IMR-90 (cell line): ENCODE measurements around the gene BBS12. TPM values are rescaled to one million over a fixed set of nuclear protein-coding genes. Genes with fewer than 3 reads are reported as not detected.
A peak's percentile ranks its signal among the peaks of the same experiment; 100 is the strongest.

ENCODE experiments used
- ATAC-seq: fragments of 200-7000 bp; cut with Tn5 transposase; 2 replicates; pipeline ENCODE4 v1.9.1; 2020; ENCODE audit warnings: low read depth, mild to moderate bottlenecking, moderate library complexity
- BruUV-seq: library from RNA; stranded (reverse); fragments of 400-500 nt; replicated peaks from 2 replicates; lab custom pipeline; 2021; lab: Mats Ljungman, UMichigan
- CTCF ChIA-PET: fragments of 300-600 bp; formaldehyde crosslinking; extraction: SDS; loops from one replicate; lab custom pipeline; 2021; ENCODE audit warnings: antibody characterized with exemption; lab: Yijun Ruan, JAX
- POLR2A ChIA-PET: fragments of 300-600 bp; sonication (Branson Sonifier 250); formaldehyde crosslinking; loops from one replicate; lab custom pipeline; 2022; ENCODE audit warnings: antibody characterized with exemption; ENCODE audit not compliant: unreplicated experiment; lab: Charles Lee
- DNase-seq: peaks from one replicate; pipeline ENCODE4 v3.0.0; 2013
- H2AFZ ChIP-seq: replicated peaks from 2 replicates; pipeline ENCODE3; 2013; ENCODE audit warnings: low read length, mild to moderate bottlenecking; ENCODE audit not compliant: poor library complexity
- H2AK5ac ChIP-seq: 2 replicates; pipeline ENCODE4 v1.6.1; 2013; ENCODE audit warnings: low read depth, low read length, inconsistent platforms
- H2AK9ac ChIP-seq: replicated peaks from 2 replicates; pipeline ENCODE3; 2013; ENCODE audit warnings: mild to moderate bottlenecking, low read depth, low read length, moderate library complexity; ENCODE audit not compliant: poor library complexity
- H2BK120ac ChIP-seq: 2 replicates; pipeline ENCODE4 v1.6.1; 2013; ENCODE audit warnings: low read depth, low read length, inconsistent platforms
- H2BK15ac ChIP-seq: 3 replicates; pipeline ENCODE4 v1.6.1; 2013; ENCODE audit warnings: low read depth, low read length, inconsistent platforms
- H2BK20ac ChIP-seq: 2 replicates; pipeline ENCODE4 v1.6.1; 2013; ENCODE audit warnings: low read depth, mild to moderate bottlenecking, inconsistent platforms, low read length, moderate library complexity
- H2BK5ac ChIP-seq: 2 replicates; pipeline ENCODE4 v1.6.1; 2013; ENCODE audit warnings: mild to moderate bottlenecking, low read depth, low read length, inconsistent platforms; ENCODE audit not compliant: poor library complexity, severe bottlenecking
- H3K14ac ChIP-seq: replicated peaks from 2 replicates; pipeline ENCODE4 v1.6.1; 2013; ENCODE audit warnings: low read depth, low read length, inconsistent platforms
- H3K18ac ChIP-seq: 2 replicates; pipeline ENCODE4 v1.6.1; 2013; ENCODE audit warnings: low read depth, low read length, control low read depth
- H3K23ac ChIP-seq: 2 replicates; pipeline ENCODE4 v1.6.1; 2013; ENCODE audit warnings: low read depth, low read length, inconsistent platforms
- H3K27ac ChIP-seq: 2 replicates; pipeline ENCODE4 v1.5.1; 2013; ENCODE audit warnings: mild to moderate bottlenecking, control low read depth, low read length; ENCODE audit not compliant: insufficient read depth
- H3K27me3 ChIP-seq: 2 replicates; pipeline ENCODE4 v1.6.1; 2013; ENCODE audit warnings: low read length; ENCODE audit not compliant: control insufficient read depth, insufficient read depth
- H3K36me3 ChIP-seq: 2 replicates; pipeline ENCODE4 v1.6.1; 2013; ENCODE audit warnings: low read length, mixed read lengths; ENCODE audit not compliant: control insufficient read depth, insufficient read depth
- H3K4ac ChIP-seq: 2 replicates; pipeline ENCODE4 v1.6.1; 2013; ENCODE audit warnings: low read depth, low read length, inconsistent platforms
- H3K4me1 ChIP-seq: 2 replicates; pipeline ENCODE4 v1.6.1; 2013; ENCODE audit warnings: low read length, mixed read lengths; ENCODE audit not compliant: control insufficient read depth, insufficient read depth
- H3K4me2 ChIP-seq: 2 replicates; pipeline ENCODE4 v1.6.1; 2013; ENCODE audit warnings: low read depth, mild to moderate bottlenecking, control low read depth, low read length, moderate library complexity
- H3K4me3 ChIP-seq: 2 replicates; pipeline ENCODE4 v1.5.1; 2013; ENCODE audit warnings: low read depth, mild to moderate bottlenecking, control low read depth, low read length, moderate library complexity; ENCODE audit not compliant: insufficient read depth
- H3K56ac ChIP-seq: 2 replicates; pipeline ENCODE4 v1.6.1; 2013; ENCODE audit warnings: low read length, inconsistent platforms; ENCODE audit not compliant: insufficient read depth; ENCODE audit errors: extremely low read depth
- H3K79me1 ChIP-seq, 2 experiments: 2 replicates each; pipeline ENCODE4 v1.6.1; 2013; ENCODE audit warnings: low read length in 2 of 2, inconsistent platforms in 1 of 2, low read depth in 1 of 2
- H3K9ac ChIP-seq: 2 replicates; pipeline ENCODE4 v1.6.1; 2013; ENCODE audit warnings: low read depth, low read length, control low read depth
- H3K9me1 ChIP-seq: 2 replicates; pipeline ENCODE4 v1.6.1; 2013; ENCODE audit warnings: low read length, inconsistent platforms; ENCODE audit not compliant: insufficient read depth
- H3K9me3 ChIP-seq: 2 replicates; pipeline ENCODE4 v1.6.1; 2013; ENCODE audit warnings: low read length; ENCODE audit not compliant: control insufficient read depth, insufficient read depth
- H4K20me1 ChIP-seq: 2 replicates; pipeline ENCODE4 v1.6.1; 2013; ENCODE audit warnings: low read length, inconsistent platforms; ENCODE audit not compliant: insufficient read depth
- H4K5ac ChIP-seq: 2 replicates; pipeline ENCODE4 v1.6.1; 2013; ENCODE audit warnings: mild to moderate bottlenecking, low read depth, low read length, control low read depth
- H4K8ac ChIP-seq, 2 experiments: 2 replicates each; pipeline ENCODE4 v1.6.1; 2013; ENCODE audit warnings: low read depth in 2 of 2, low read length in 2 of 2, control low read depth in 1 of 2, inconsistent platforms in 1 of 2
- H4K91ac ChIP-seq: 2 replicates; pipeline ENCODE4 v1.6.1; 2013; ENCODE audit warnings: low read depth, low read length, inconsistent platforms; ENCODE audit not compliant: insufficient read depth
- BHLHE40 ChIP-seq: fragments of 150-350 bp; IDR thresholded peaks from 2 replicates; pipeline ENCODE4 v1.6.1; 2016; ENCODE audit warnings: mild to moderate bottlenecking, low read depth, low read length
- CEBPB ChIP-seq: IDR thresholded peaks from 2 replicates; pipeline ENCODE4 v1.6.1; 2012; ENCODE audit warnings: low read depth, low read length, improper control_type of control experiment
- FOS ChIP-seq: fragments of 150-350 bp; IDR thresholded peaks from 2 replicates; pipeline ENCODE4 v1.6.1; 2016; ENCODE audit warnings: low read depth, low read length
- MAFK ChIP-seq: IDR thresholded peaks from 2 replicates; pipeline ENCODE4 v1.6.1; 2012; ENCODE audit warnings: low read depth, low read length, improper control_type of control experiment
- MXI1 ChIP-seq: IDR thresholded peaks from 2 replicates; pipeline ENCODE4 v1.6.1; 2012; ENCODE audit warnings: low read depth, mild to moderate bottlenecking, low read length, moderate library complexity, borderline replicate concordance
- POLR2A ChIP-seq: IDR thresholded peaks from 2 replicates; pipeline ENCODE4 v1.6.1; 2012; ENCODE audit warnings: mild to moderate bottlenecking, low read depth, low read length
- RAD21 ChIP-seq: IDR thresholded peaks from 2 replicates; pipeline ENCODE4 v1.6.1; 2012; ENCODE audit warnings: low read length, improper control_type of control experiment
- RFX5 ChIP-seq: IDR thresholded peaks from 2 replicates; pipeline ENCODE4 v1.8.0; 2012; ENCODE audit warnings: low read depth, mild to moderate bottlenecking, low read length, moderate library complexity
- WGBS, 2 experiments: methylation state at CpG; one replicate each; pipeline versions ENCODE4 v1.1.5 to v1.1.7; 2013; ENCODE audit warnings: missing lambda C conversion rate in 2 of 2; ENCODE audit not compliant: insufficient read length in 1 of 2; ENCODE audit errors: extremely low coverage in 2 of 2; 5-methylcytosine and 5-hydroxymethylcytosine counted together
- dilution Hi-C: fragments of 300-500 bp; cut with HindIII; formaldehyde crosslinking; loops from one replicate; pipeline ENCODE4 v1.14.3; 2018; ENCODE audit warnings: low sequenced_read_pairs; ENCODE audit not compliant: unreplicated experiment
- in situ Hi-C: fragments of 300-500 bp; cut with MboI; formaldehyde crosslinking; loops from 3 replicates; pipeline ENCODE4 v1.14.3; 2019; ENCODE audit warnings: low sequenced_read_pairs, inconsistent platforms, mixed read lengths
- intact Hi-C: fragments of 100-400 bp; cut with micrococcal nuclease; formaldehyde crosslinking; loops from 2 replicates; pipeline ENCODE4 v1.10.0; 2022
- polyA plus RNA-seq, 3 experiments: library from polyadenylated mRNA; depleted of rRNA; stranded (reverse); fragments of >200 nt; gene quantifications; 2 replicates each; pipeline ENCODE4 v1.2.3, GENCODE V29; 2012; ENCODE audit warnings: low replicate concordance in 1 of 3
- total RNA-seq: library from RNA; depleted of rRNA; stranded (reverse); fragments of >200 nt; gene quantifications from 2 replicates; pipeline ENCODE4 v1.2.3, GENCODE V29; 2012
- TF ChIP-seq, protein P1 (sequence below): conservative IDR thresholded peaks from 2 replicates; pipeline ENCODE4 v1.5.1; 2012; ENCODE audit warnings: mild to moderate bottlenecking, low read depth, low read length, improper control_type of control experiment
- TF ChIP-seq, protein P2 (sequence below): fragments of 150-350 bp; IDR thresholded peaks from 2 replicates; pipeline ENCODE4 v1.6.1; 2017; ENCODE audit warnings: mild to moderate bottlenecking, antibody characterized with exemption, low read length, low read depth

BBS12 gene
- total and polyA plus RNA-seq, 2 of the 4 experiments (the other 2 are of a cell fraction): 1.1 to 5.9 TPM

DNA sequence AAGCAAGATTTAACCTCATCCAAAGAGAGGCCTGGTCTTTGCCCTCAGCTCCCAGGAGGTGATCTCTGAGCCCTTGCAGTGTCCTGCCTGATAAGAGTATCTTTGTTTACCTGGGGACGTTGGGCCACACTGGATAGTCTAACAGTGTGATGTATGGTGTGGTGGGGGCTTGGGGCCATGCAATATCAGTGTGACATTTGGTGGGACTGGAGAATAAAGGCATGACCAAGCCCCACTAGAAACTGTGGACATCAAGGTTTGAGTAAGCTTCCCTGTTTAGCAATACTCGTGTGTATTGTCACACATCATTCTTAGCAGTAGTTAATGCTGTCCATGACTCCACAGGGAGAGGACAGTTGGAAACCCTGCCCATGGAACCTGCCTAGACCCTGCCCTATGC is 34.4 kb downstream of the BBS12 start:
- Histone ChIP-seq H4K20me1 (no peaks in the 10 kb centered on the region), H3K4me3 (no peak overlapping the region), H3K4me2 (no peak overlapping the region), H3K27me3 (no peaks in the 10 kb centered on the region), H3K9me1 (peaks cover 7% of the 10 kb centered on the region; the same call in 1 of the 2 replicates), H3K9ac (no peak overlapping the region), H4K8ac (peak overlapping the region; percentile 1 to 46; a peak in 3 of 4 replicates), H3K27ac (no peak overlapping the region), H2BK20ac (peak overlapping the region; percentile 88), H2AK5ac (peak overlapping the region; percentile 57), H2AK9ac (peak overlapping the region; percentile 0), H4K91ac (peak overlapping the region; percentile 2), H3K14ac (peak overlapping the region; percentile 7; the same call in 1 of the 2 replicates), H3K4ac (peak overlapping the region; percentile 88), H3K18ac (peak overlapping the region; percentile 58; the same call in 1 of the 2 replicates), H3K36me3 (no peaks in the 10 kb centered on the region), H3K9me3 (no peaks in the 10 kb centered on the region), H4K5ac (no peak overlapping the region; the same call in 1 of the 2 replicates), H3K23ac (0 out of 2 replicates have a peak overlapping the region, but pooled peaks have one; percentile 52), H3K4me1 (peaks cover 6% of the 10 kb centered on the region), H2AFZ (peak overlapping the region; percentile 40), H3K56ac (no peak overlapping the region), H3K79me1 (peaks cover 0 to 3% of the 10 kb centered on the region in 2 experiments; a peak in 1 of 4 replicates), H2BK5ac (peak overlapping the region; percentile 41), H2BK120ac (peak overlapping the region; percentile 79), H2BK15ac (peak overlapping the region; percentile 43; the same call in 2 of the 3 replicates)
- intact Hi-C loops (no loop called here), in situ Hi-C loops (no loop called here), dilution Hi-C loops (loop anchor here (25.0 kb wide), 1 partner anchor 145 kb away; the partner anchor contains the start of gene NUDT6)
- ATAC-seq: no peak
- DNase-seq: no peak
- BruUV-seq: no TSS peak
- POLR2A ChIA-PET: no interaction called here
- CTCF ChIA-PET: interaction anchor here (1.4 to 1.8 kb wide), 2 partner anchors 61 to 148 kb away, joined by 4 to 7 read pairs; no protein-coding TSS in a partner anchor
- TF ChIP-seq POLR2A: no peak
- no peak for TF ChIP-seq FOS
- TF ChIP-seq, protein P1, sequence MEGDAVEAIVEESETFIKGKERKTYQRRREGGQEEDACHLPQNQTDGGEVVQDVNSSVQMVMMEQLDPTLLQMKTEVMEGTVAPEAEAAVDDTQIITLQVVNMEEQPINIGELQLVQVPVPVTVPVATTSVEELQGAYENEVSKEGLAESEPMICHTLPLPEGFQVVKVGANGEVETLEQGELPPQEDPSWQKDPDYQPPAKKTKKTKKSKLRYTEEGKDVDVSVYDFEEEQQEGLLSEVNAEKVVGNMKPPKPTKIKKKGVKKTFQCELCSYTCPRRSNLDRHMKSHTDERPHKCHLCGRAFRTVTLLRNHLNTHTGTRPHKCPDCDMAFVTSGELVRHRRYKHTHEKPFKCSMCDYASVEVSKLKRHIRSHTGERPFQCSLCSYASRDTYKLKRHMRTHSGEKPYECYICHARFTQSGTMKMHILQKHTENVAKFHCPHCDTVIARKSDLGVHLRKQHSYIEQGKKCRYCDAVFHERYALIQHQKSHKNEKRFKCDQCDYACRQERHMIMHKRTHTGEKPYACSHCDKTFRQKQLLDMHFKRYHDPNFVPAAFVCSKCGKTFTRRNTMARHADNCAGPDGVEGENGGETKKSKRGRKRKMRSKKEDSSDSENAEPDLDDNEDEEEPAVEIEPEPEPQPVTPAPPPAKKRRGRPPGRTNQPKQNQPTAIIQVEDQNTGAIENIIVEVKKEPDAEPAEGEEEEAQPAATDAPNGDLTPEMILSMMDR: no peak
- TF ChIP-seq, protein P2, sequence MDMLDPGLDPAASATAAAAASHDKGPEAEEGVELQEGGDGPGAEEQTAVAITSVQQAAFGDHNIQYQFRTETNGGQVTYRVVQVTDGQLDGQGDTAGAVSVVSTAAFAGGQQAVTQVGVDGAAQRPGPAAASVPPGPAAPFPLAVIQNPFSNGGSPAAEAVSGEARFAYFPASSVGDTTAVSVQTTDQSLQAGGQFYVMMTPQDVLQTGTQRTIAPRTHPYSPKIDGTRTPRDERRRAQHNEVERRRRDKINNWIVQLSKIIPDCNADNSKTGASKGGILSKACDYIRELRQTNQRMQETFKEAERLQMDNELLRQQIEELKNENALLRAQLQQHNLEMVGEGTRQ: no peak
- no peak for TF ChIP-seq BHLHE40
- TF ChIP-seq CEBPB: no peak
- no peak for TF ChIP-seq MAFK
- no peak for TF ChIP-seq MXI1
- no peak for TF ChIP-seq RFX5
- TF ChIP-seq RAD21: no peak
- no CpG with 5 or more reads among the region's 2 CpGs for WGBS, 2 experiments
